NCI-H69 (cell line): ENCODE measurements around the gene MPPED2.

Experiments used
- DNase-seq: peaks from one replicate; lab custom pipeline; 2025; lab: John Stamatoyannopoulos, UW

Gene MPPED2

GRCh38 chr11:30360741-30361140 is 225.4 kb downstream of the MPPED2 start:
- DNase-seq = no peak
